GM12878 (cell line): ENCODE measurements around the gene ST7. TPM values are rescaled to one million over a fixed set of nuclear protein-coding genes. Genes with fewer than 3 reads are reported as not detected.

ENCODE experiments used
- ATAC-seq: fragments of 200-7000 bp; cut with Tn5 transposase; 3 replicates; pipeline ENCODE4 v1.9.1; 2020; ENCODE audit warnings: mild to moderate bottlenecking, moderate library complexity
- BruUV-seq: library from RNA; stranded (reverse); fragments of 400-500 nt; replicated peaks from 2 replicates; lab custom pipeline; 2021; lab: Mats Ljungman, UMichigan
- CTCF ChIA-PET: fragments of 300-600 bp; sonication (Branson Sonifier 250); formaldehyde crosslinking; extraction: SDS; loops from one replicate; lab custom pipeline; 2021; ENCODE audit warnings: inconsistent platforms; lab: Yijun Ruan, JAX
- POLR2A ChIA-PET: fragments of 350-600 bp; formaldehyde crosslinking; extraction: SDS; loops from one replicate; lab custom pipeline; 2021; ENCODE audit warnings: inconsistent platforms; lab: Charles Lee
- RAD21 ChIA-PET: fragments of 300-600 bp; sonication (Branson Sonifier 250); formaldehyde crosslinking; loops from one replicate; lab custom pipeline; 2023; ENCODE audit warnings: antibody characterized with exemption; ENCODE audit not compliant: unreplicated experiment; lab: Charles Lee
- SMC1A ChIA-PET: fragments of 300-600 bp; sonication (Branson Sonifier 250); formaldehyde crosslinking; loops from one replicate; lab custom pipeline; 2023; ENCODE audit not compliant: unreplicated experiment, uncharacterized antibody; lab: Charles Lee
- DNase-seq: peaks from one replicate; pipeline ENCODE4 v3.0.0-alpha.2; 2011; ENCODE audit warnings: low read depth, low spot score
- FAIRE-seq: peaks from 3 replicates; lab custom pipeline; 2011; peaks lifted over from hg19 to GRCh38; lab: Jason Lieb, UNC
- H2AFZ ChIP-seq: 2 replicates; pipeline ENCODE4 v1.6.0; 2011; ENCODE audit warnings: low read depth, low read length, control low read depth; ENCODE audit not compliant: control insufficient read depth
- H3K27ac ChIP-seq: 2 replicates; pipeline ENCODE4 v1.5.1; 2011; ENCODE audit warnings: control low read depth; ENCODE audit not compliant: control insufficient read depth, insufficient read depth
- H3K27me3 ChIP-seq, 2 experiments: replicated peaks in 1 of 2; 2 replicates each; pipeline versions ENCODE4 v1.6.0 to v1.6.1; 2011; ENCODE audit warnings: low read length in 1 of 2; ENCODE audit not compliant: control insufficient read depth in 2 of 2, insufficient read depth in 2 of 2
- H3K36me3 ChIP-seq, 2 experiments: 2 replicates each; pipeline ENCODE4 v1.5.1; 2011; ENCODE audit warnings: low read length in 1 of 2; ENCODE audit not compliant: control insufficient read depth in 2 of 2, insufficient read depth in 2 of 2
- H3K4me1 ChIP-seq: 2 replicates; pipeline ENCODE4 v1.6.1; 2011; ENCODE audit warnings: mild to moderate bottlenecking, low read length, moderate library complexity, mixed read lengths; ENCODE audit not compliant: control insufficient read depth, insufficient read depth
- H3K4me2 ChIP-seq: 2 replicates; pipeline ENCODE4 v1.6.0; 2011; ENCODE audit warnings: control low read depth; ENCODE audit not compliant: control insufficient read depth, insufficient read depth
- H3K4me3 ChIP-seq: fragments of 200-600 bp; sonication (generic); 2 replicates; pipeline ENCODE4 v1.5.1; 2016
- H3K79me2 ChIP-seq: 2 replicates; pipeline ENCODE4 v1.6.0; 2011; ENCODE audit warnings: low read length; ENCODE audit not compliant: control insufficient read depth, insufficient read depth
- H3K9ac ChIP-seq: 2 replicates; pipeline ENCODE4 v1.8.0; 2011; ENCODE audit warnings: low read length, control low read depth, mixed read lengths; ENCODE audit not compliant: control insufficient read depth, insufficient read depth
- H3K9me3 ChIP-seq: replicated peaks from 3 replicates; pipeline ENCODE4 v1.5.1; 2011; ENCODE audit warnings: mild to moderate bottlenecking, low read length; ENCODE audit not compliant: control insufficient read depth, insufficient read depth
- H4K20me1 ChIP-seq: 2 replicates; pipeline ENCODE4 v1.6.0; 2011; ENCODE audit not compliant: control insufficient read depth, insufficient read depth
- CBX3 ChIP-seq: fragments of 200-600 bp; sonication (generic); IDR thresholded peaks from 2 replicates; pipeline ENCODE4 v1.6.1; 2016; ENCODE audit warnings: low read depth, borderline replicate concordance
- CEBPB ChIP-seq, 2 experiments: fragments of 150-350 bp in 1 of 2; IDR thresholded peaks; 2 replicates each; pipeline ENCODE4 v1.6.1; 2012 to 2014; ENCODE audit warnings: low read depth in 2 of 2, low read length in 2 of 2, borderline replicate concordance in 1 of 2, inconsistent platforms in 1 of 2
- CHD4 ChIP-seq: fragments of 200-600 bp; sonication (generic); IDR thresholded peaks from 2 replicates; pipeline ENCODE4 v1.6.1; 2016; ENCODE audit warnings: mild to moderate bottlenecking
- EP300 ChIP-seq, 2 experiments: fragments of 150-350 bp in 1 of 2; IDR thresholded peaks; 2 replicates each; pipeline ENCODE4 v1.6.1; 2011 to 2012; ENCODE audit warnings: low read depth in 2 of 2, low read length in 2 of 2, borderline replicate concordance in 1 of 2, improper control_type of control experiment in 1 of 2, inconsistent platforms in 1 of 2; ENCODE audit not compliant: control insufficient read depth in 1 of 2
- ESRRA ChIP-seq: IDR thresholded peaks from 2 replicates; pipeline ENCODE4 v1.6.1; 2012; ENCODE audit warnings: mild to moderate bottlenecking, low read length, improper control_type of control experiment
- FOS ChIP-seq: IDR thresholded peaks from 3 replicates; pipeline ENCODE4 v1.6.1; 2011; ENCODE audit warnings: borderline replicate concordance; ENCODE audit not compliant: insufficient read length; ENCODE audit errors: extremely low read depth
- MEF2A ChIP-seq: IDR thresholded peaks from 2 replicates; pipeline ENCODE4 v1.6.1; 2011; ENCODE audit warnings: low read depth, mild to moderate bottlenecking, low read length, moderate library complexity; ENCODE audit not compliant: insufficient read depth
- MTA2 ChIP-seq: fragments of 450-650 bp; IDR thresholded peaks from 2 replicates; pipeline ENCODE4 v1.6.1; 2016; ENCODE audit warnings: low read depth, mild to moderate bottlenecking, moderate library complexity
- MYC ChIP-seq: IDR thresholded peaks from 2 replicates; pipeline ENCODE4 v1.6.1; 2011; ENCODE audit warnings: mild to moderate bottlenecking, low read length, moderate library complexity, inconsistent platforms; ENCODE audit not compliant: insufficient read depth, insufficient replicate concordance, insufficient read length, severe bottlenecking
- NR2F1 ChIP-seq: fragments of 450-650 bp; conservative IDR thresholded peaks from 2 replicates; pipeline ENCODE4 v1.6.1; 2017; ENCODE audit warnings: mild to moderate bottlenecking
- POLR2A ChIP-seq: IDR thresholded peaks from 2 replicates; pipeline ENCODE4 v1.6.1; 2011; ENCODE audit warnings: low read depth, mild to moderate bottlenecking, low read length
- RBBP5 ChIP-seq: fragments of 200-600 bp; sonication (generic); conservative IDR thresholded peaks from 2 replicates; pipeline ENCODE4 v1.6.1; 2016
- RELB ChIP-seq: fragments of 450-650 bp; IDR thresholded peaks from 2 replicates; pipeline ENCODE4 v1.6.1; 2017; ENCODE audit warnings: low read depth, mild to moderate bottlenecking, moderate library complexity
- WRNIP1 ChIP-seq: IDR thresholded peaks from 2 replicates; pipeline ENCODE4 v1.6.1; 2011; ENCODE audit warnings: low read depth, low read length, improper control_type of control experiment, borderline replicate concordance
- ZNF592 ChIP-seq: fragments of 450-650 bp; IDR thresholded peaks from 2 replicates; pipeline ENCODE4 v1.6.1; 2017; ENCODE audit warnings: mild to moderate bottlenecking, moderate library complexity
- WGBS: methylation state at CpG from one replicate; pipeline ENCODE4 v1.1.6; 2016; ENCODE audit warnings: low lambda C conversion rate; ENCODE audit not compliant: insufficient replicate concordance, insufficient coverage; ENCODE audit errors: missing lambda C conversion rate; 5-methylcytosine and 5-hydroxymethylcytosine counted together
- in situ Hi-C: fragments of 300-500 bp; cut with MboI; formaldehyde crosslinking; loops from 9 replicates; pipeline ENCODE4 v1.14.3; 2018; ENCODE audit warnings: mixed read lengths
- intact Hi-C: fragments of 100-400 bp; cut with micrococcal nuclease; formaldehyde crosslinking; loops from one replicate; pipeline ENCODE4 v1.14.2; 2022; ENCODE audit not compliant: unreplicated experiment
- polyA plus RNA-seq, 11 experiments: library from polyadenylated mRNA; depleted of rRNA in 4 of 11; unstranded in 6 of 11; stranded (reverse) in 5 of 11; fragments of >200 nt; fragmentation: Nextera tagmentation in 4 of 11; fragmentation: Illumina TruSeq in 1 of 11; extraction: Ambion mirVana in 4 of 11; extraction: Trizol in 1 of 11; gene quantifications; 1 replicate in 1 of 11; 2 replicates in 10 of 11; pipeline versions ENCODE4 v1.2.1 to v1.2.3, GENCODE V29; 2011 to 2016; ENCODE audit warnings: inconsistent platforms in 2 of 11, missing spikeins in 2 of 11, low read depth in 1 of 11
- total RNA-seq, 4 experiments: library from RNA; depleted of rRNA in 3 of 4; stranded (reverse); fragments of >200 nt in 3 of 4; fragmentation: Illumina TruSeq in 1 of 4; extraction: Trizol in 1 of 4; gene quantifications; 2 replicates each; pipeline versions ENCODE4 v1.2.1 to v1.2.3, GENCODE V29; 2013 to 2021

ST7 gene
- total and polyA plus RNA-seq, 10 of the 15 experiments (the other 5 are each of a cell fraction or from before 2014, with no cell fraction given), result 27.7 to 76.4 (median 53.6) TPM

GRCh38 chr7:117212969-117213877, 259.9 kb downstream of the ST7 start:
- Histone ChIP-seq H3K36me3 (peaks cover 3 to 8% of the 10 kb centered on the region in 2 experiments; a peak in 3 of 4 replicates), H4K20me1 (no peaks in the 10 kb centered on the region), H3K4me1 (no peaks in the 10 kb centered on the region), H3K27ac (no peak overlapping the region), H2AFZ (no peak overlapping the region), H3K9me3 (no peaks in the 10 kb centered on the region), H3K9ac (no peak overlapping the region), H3K4me3 (no peak overlapping the region), H3K27me3 (no peaks in the 10 kb centered on the region), H3K4me2 (no peak overlapping the region), H3K79me2 (no peaks in the 10 kb centered on the region)
- in situ Hi-C loops, result loop anchor here (5.0 kb wide), 1 partner anchor 174 kb away; no protein-coding TSS in a partner anchor
- ChIA-PET POLR2A (interaction anchor here (0.5 to 1.6 kb wide), 5 partner anchors 11 to 171 kb away, joined by 3 to 4 read pairs (median 3); no protein-coding TSS in a partner anchor), CTCF (interaction anchor here (0.6 to 4.1 kb wide), 64 partner anchors 9 to 940 kb away, joined by 3 to 99 read pairs (median 4); no protein-coding TSS in a partner anchor), SMC1A (interaction anchor here (0.6 to 7.2 kb wide), 46 partner anchors 9 to 290 kb away, joined by 3 to 109 read pairs (median 4); partner anchors contain the start of gene WNT2), RAD21 (interaction anchor here (0.7 to 2.6 kb wide), 29 partner anchors 10 to 505 kb away, joined by 3 to 51 read pairs (median 5); no protein-coding TSS in a partner anchor)
- FAIRE-seq (peak; percentile 82), ATAC-seq (peak; percentile 88), DNase-seq (peak; percentile 42)
- no TSS peak for BruUV-seq
- 30% methylated on average over 5 of the region's 5 CpGs for WGBS
- intact Hi-C loops, result loop anchor here (1.0 to 5.0 kb wide), 3 partner anchors 99 to 504 kb away; no protein-coding TSS in a partner anchor
- TF ChIP-seq CBX3, result no peak
- TF ChIP-seq CEBPB (IDR thresholded peaks at IDR 0.05; ENCODE audit: borderline replicate concordance in 1 of 2, low read depth in 2 of 2, low read length in 2 of 2), result no peak
- TF ChIP-seq RBBP5, result no peak
- no peak for TF ChIP-seq FOS
- no peak for TF ChIP-seq ZNF592
- TF ChIP-seq EP300 (IDR thresholded peaks at IDR 0.05; ENCODE audit: borderline replicate concordance in 1 of 2, control insufficient read depth in 1 of 2, low read depth in 2 of 2, low read length in 2 of 2), result no peak
- no peak for TF ChIP-seq NR2F1
- TF ChIP-seq RELB, result no peak
- no peak for TF ChIP-seq POLR2A
- no peak for TF ChIP-seq WRNIP1
- no peak for TF ChIP-seq ESRRA
- TF ChIP-seq MEF2A, result no peak
- no peak for TF ChIP-seq MTA2
- TF ChIP-seq CHD4, result no peak
- TF ChIP-seq MYC, result no peak
